Ammon's horn (tissue), 1 donor: ENCODE measurements around the gene LAPTM4A.
"Not testable (repeated sequence)": the region's sequence is repeated elsewhere in the genome, so short reads cannot be mapped to it uniquely, and the experiment has no call there.

Source experiments
- DNase-seq: peaks from one replicate; pipeline ENCODE4 v3.0.0-alpha.2; 2016; ENCODE audit warnings: low spot score

LAPTM4A gene

DNA sequence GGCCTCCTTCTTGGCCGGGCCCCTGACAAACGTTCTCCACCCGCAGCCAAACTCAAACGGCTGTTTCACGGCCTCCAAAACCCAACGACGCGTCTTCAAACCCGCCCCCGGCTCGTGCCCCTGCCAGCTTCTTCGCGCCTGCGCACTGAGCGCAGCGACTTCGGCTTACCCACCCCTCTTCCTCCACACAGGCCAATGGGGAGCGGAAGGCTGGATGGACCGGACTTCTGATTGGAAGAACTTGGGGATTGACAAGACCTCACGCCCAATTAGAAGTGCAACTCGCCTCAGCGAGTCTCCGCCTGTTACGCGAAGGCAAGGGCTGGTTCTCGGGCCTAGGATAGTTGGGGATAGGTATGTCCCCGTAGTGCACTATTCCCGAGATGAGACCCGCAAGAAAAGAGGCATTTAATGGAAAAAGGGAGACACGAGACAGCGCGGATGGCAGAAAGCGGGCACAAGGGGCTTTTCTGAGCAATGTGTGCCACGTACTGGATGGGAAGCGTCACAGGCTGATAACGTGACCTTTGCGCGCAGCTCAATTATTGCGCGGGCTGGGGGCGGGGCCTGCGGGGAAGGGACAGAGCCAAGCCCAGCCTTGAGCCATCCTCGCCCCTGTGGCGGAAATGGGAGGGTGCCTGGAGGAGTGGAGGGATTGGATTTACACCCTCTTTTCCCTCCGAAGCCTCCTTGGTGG lies at the start of gene LAPTM4A:
TSS of gene LAPTM4A (minus strand) at position 97 of the 697 bp plus-strand sequence. CDS start 108 bp downstream, outside the sequence.
- peak; percentile 99 for DNase-seq

DNA sequence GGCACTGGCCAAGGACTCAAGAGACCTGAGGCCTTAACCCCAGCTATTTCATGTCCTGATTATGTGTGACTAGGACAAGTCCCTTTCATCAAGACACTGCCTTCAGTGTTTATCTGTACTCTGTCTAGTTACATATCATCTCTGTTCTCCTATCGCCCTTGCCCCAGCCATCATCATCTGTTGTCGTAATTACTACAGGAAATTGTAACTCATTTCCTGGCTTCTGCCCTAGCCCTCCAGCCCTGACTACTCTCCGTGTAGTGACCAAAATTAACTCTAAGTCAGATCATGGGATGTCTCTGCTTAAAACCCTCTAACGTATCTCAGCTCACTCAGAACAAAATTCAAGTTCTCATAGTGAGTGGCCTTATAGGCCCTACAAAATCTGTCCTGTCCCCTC lies 49.3 kb upstream of the LAPTM4A start:
- DNase-seq, result no peak

DNA sequence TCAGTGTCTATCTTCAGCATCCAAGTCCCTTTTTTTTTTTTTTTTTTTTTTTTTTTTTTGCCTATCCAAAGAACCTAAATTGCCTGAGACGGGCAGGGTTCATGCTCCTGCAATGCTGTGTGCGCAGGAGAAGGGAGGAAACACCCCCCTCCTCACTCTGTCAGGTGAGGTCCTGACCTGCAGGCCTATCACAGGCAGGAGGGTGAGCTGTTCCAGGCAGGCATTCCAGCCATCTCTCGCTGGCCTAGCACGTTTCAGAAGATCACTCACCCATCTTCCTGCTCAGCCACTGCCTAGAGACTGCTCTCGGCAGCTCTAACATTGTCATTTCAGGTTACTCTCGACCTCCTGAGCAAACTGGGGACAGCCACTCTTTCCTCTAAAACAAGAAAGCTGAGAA lies 48.4 kb upstream of the LAPTM4A start:
- no peak for DNase-seq

DNA sequence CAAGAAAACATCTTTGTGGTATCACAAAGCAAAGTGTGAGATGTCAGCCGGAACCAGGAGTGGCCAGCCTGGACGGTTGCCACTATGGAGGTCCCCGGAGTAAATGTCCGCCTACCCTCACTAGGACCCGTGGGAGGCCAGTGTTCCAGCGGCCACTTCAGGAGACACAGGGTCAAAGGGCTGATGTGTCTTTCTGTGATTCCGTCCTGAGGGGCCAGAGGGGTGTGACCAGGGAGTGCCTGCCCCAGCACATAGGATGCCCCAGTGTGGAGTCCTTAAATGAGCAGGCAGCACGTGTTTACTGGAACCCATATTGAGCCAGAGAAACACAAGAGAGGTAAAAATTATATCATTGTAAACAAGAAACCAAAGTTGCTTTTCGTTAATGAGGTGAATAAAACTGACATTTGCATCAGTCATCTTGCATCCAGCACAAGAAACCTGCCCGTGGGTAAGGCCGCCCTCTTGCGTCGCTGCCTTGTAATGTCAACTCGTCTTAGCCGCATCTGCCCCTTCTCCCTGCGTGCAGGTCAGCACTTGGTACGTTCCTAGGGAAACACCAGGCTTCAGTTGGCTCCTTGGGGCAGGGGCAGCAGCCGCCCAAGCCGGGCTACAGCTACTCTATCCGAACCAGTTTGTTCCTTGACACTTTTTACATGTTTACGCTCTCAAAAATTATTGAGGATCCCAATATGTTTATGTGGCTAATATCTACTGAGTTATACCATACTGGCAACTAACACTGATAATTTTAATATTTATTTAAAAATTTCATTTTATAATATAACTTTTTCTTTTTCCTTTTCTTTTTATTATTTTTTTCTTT lies 46.7 kb upstream of the LAPTM4A start:
- DNase-seq, result peak; percentile 93

DNA sequence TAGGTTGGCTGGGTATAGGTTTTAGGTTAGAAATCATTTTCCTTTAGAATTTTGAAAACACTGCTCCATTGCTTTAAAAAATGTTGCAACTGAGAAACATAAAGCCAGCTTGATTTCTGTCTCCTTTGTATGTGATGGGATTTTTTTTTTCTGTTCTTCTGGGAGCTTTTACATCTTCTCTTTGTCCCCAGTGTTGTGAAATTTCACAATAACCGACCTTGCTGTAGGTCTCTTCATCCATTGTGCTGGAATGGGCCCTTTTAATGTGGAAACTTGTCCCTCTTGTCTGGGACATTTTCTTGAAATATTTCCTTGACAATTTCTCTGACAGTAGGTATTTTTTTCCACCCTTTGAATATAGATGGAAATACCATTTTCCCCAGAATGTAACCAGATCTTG lies 44.0 kb upstream of the LAPTM4A start:
- DNase-seq, result no peak

DNA sequence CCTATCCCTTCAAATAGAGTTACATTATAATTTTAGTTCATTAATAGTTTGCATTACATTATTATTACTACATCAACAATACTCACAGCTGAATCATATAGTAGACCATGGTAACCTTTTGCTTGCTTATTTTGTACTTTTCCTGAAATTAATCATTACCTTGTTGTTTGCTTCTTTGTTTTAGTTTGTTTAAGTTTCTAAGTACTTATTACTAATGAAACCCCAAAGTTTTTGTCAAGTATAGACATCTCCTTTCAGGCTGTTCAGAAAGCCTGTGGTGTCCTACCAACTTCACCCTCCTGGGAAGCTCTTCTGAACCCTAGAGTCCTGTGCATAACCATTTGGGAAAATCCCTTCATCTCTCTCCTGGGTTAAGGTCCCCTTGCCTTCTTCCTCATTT lies 43.5 kb upstream of the LAPTM4A start:
- DNase-seq, result no peak

DNA sequence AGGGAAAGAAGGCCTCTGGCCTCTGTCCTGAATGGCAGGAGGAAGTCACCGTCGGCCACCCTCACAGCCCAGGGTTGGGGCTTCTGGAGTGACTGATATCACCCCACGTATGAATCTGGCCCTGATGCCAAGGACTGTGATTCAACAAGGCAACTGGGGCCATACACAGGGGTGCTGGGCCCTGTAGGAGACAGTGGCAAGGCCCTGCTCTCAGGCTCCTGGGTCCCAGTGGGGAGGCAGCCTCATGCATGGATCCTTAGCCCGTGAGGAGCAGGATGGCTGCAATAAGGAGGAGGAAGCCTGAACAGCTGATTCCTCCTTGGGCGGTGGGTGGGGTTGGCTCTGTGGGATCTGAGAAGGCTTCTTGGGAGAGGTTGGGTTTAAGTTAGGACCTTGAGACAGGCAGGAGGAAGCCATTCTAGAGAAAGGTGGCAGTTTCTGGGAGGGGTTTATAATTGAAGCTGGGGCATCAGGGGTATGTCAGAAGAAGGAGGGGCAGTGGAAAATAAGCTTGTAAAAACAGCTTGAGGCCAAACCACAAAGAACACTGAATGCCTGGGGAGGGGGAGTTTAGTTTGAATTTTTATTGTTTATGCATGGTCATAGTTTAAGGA lies 42.8 kb upstream of the LAPTM4A start:
- DNase-seq, result no peak

DNA sequence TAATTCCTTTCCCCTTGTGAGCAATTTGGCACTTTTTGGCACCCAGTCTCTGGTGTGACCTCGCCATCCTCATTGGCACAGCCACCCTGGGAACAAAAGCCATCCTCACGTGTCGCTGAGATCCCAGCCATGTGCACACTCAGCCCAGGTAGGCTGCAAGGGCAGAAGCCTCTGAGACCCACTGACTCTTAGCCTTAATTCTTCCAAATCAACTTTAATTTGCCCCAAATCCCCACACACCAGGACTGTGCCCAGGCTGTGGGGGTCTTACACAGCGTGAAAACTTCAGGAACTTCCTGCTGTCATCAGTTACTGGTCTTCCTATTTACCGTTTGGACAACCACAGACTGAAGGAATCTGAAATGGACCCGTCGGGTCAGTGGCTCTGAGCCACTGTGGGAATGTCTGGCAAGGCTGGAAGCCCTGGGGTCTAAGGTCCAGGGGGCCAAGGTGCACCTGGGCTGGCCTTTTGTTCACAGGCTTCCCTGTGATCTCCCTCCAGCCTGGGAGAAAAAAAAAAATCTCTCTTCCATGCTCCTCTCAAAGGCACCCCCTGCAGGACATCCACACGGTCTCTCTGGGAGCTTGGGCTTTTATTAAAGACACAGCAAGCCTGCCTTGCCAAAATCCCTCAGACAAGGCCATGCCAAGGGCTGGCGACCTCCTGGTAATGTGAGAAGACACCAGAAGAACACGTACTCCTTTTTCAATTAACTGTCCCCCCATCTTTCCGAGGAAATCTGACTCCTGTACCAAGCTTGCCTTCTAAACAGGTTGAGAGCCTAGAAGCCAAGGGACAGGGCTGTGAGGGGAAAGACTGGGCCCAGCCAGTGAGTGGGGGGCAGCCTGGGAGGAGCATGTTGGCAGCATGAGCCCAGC lies 42.1 kb upstream of the LAPTM4A start:
- peak; percentile 40 for DNase-seq

DNA sequence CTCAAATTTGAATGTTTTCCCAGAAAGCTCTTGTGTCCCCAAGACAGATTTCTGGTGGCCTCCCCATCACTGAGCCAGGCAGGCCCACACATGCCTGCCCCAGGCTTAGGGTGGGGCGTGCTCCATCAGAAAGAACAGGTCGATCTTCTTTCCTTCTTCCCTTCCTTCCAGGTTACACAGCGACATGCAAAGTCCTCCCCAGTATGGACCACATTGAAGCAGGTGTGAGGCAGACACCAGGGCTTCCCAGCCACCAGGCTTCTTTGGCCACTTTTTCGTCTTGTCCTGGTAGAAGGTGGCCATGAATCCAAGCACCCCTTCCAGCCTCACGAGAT lies 41.4 kb upstream of the LAPTM4A start:
- no peak for DNase-seq

DNA sequence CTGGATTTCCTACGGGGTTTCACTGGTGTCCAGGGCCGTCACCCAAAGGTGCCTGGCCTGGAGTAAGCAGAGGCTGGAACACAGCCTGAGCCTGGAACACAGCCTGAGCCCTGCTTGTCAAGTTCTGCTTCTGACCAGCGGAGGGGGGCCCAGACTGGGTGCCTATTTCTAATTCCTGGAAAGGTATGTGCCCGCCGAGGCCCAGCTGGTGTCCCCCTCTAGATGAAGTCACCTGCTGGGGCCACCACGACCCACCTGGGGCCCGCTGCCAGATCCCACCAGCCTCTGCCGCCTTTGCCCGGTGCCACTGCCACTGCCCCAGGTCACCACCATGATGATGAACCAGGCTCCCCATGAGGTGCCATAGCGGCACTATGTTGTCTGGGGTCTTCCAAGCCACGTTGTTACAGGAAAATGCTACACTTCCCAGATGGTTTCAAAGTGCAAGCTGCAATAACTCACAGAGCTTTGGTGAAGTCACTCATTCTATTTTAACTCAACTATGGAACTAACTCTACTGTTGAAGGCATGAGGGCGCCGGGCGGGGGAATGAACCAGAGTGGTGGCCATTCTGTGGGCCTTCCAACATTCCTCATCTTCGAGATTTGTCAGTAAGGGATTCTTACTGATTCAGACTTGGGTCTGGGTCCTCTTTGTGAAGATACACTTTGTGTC lies 40.9 kb upstream of the LAPTM4A start:
- DNase-seq, result no peak

DNA sequence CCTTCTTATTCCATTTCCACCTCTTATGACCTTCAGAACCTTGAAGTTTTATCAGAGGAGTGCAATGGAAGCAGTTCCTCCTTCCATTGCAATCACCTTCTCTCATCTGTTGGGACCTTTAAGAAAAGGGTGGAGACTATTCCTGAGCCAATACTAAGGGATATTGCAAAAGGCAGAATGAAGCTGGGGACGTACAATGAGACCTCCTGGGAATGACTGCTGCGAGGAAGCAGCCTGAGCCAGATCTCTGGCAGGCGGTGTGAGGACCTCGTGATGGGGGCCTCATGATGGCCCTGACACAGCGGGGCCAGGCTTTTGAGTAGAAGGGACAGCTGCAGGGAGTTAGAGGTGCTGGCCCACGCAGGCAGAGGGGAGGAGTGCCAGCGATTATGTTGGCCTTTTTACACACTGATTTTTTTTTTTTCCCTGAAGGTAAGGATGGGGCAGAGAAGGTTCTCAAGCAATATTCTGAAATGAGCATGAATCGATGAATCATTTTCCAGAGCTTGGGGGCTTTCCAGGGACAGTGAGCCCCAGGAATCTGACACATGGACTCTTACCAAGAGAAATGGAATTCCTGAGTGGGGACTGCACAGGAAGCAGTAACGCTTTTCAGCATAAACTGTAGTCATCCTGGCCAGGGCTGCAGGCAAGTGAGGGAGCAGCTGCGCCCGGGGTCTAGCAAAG lies 40.0 kb upstream of the LAPTM4A start:
- DNase-seq, result no peak

DNA sequence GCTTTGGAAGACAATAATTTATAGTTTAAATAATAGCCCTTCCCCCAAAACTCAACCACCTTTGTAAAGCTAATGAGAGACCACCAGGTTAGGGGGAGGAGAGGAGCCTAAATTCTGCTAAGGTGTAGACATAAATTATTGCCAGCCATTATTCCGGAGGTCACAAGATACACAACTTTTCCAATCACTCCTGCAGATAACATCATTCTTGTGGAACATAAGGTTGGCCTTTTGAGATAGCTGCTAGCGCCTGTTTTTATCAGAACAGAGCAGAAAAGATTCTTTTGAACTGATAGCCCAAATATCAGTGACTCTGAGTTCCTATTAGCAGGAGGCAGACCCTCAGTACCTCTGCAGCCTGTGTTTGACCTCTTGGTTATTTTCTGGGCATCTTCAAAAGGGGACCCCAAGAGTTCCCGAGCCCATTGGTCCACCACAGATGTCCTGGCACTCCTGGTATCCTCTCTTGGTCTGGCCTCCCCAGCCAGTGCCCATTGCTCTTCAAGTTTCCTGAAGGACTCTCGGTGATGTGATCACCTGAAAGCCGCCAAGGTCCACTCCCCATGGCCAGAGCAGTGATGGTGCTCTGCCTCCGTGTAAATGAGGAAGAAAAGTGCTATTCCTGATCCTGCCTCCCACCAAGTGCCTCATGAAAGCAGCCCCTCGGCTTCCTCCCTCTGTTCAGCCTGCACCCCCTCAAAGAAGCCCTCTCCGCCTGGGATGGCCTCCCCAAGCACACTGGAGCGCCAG lies 38.5 kb upstream of the LAPTM4A start:
- DNase-seq, result no peak

DNA sequence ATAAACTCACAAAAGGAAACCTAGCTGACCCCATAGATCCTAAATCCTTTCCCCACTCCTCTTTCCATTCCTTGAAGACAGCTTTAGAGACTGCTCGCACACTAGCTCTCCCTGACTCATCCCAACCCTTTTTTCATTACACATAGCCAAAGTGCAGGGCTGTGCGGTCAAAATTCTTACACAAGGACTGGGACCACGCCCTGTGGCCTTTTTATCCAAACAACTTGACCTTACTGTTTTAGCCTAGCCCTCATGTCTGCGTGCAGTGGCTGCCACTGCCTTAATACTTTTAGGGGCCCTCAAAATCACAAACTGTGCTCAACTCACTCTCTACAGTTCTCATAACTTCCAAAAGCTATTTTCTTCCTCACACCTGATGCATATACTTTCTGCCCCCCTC lies 34.5 kb upstream of the LAPTM4A start:
- not testable (repeated sequence) for DNase-seq

DNA sequence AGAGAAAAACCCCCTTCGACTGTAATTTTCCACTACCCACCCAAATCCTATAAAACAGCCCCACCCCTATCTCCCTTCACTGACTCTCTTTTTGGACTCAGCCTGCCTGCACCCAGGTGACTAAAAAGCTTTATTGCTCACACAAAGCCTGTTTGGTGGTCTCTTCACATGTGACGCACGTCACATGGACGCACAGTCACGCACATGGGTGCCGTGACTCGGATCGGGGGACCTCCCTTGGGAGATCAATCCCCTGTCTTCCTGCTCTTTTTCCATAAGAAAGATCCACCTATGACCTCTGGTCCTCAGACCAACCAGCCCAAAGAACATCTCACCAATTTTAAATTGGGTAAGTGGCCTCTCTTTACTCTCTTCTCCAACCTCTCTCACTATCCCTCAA lies 31.4 kb upstream of the LAPTM4A start:
- DNase-seq, result not testable (repeated sequence)

DNA sequence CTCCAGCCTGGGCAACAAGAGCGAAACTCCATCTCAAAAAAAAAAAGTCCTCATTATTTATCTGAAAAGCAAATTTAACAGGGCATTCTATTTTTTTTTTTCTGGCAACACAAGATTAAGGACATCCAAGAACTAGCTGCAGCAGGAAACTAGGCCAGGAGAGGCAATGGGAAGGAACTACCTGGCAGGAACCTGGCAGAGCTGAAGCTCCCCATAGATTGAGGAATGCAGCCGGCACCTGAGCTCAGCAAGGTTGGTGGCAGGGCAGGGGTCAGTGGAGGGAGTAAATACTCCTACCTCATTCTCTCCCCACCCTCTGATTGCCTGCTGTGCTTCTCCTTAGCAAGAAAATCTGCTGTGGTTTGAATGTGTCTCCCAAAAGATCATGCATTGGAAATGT lies 30.4 kb upstream of the LAPTM4A start:
- DNase-seq, result no peak

DNA sequence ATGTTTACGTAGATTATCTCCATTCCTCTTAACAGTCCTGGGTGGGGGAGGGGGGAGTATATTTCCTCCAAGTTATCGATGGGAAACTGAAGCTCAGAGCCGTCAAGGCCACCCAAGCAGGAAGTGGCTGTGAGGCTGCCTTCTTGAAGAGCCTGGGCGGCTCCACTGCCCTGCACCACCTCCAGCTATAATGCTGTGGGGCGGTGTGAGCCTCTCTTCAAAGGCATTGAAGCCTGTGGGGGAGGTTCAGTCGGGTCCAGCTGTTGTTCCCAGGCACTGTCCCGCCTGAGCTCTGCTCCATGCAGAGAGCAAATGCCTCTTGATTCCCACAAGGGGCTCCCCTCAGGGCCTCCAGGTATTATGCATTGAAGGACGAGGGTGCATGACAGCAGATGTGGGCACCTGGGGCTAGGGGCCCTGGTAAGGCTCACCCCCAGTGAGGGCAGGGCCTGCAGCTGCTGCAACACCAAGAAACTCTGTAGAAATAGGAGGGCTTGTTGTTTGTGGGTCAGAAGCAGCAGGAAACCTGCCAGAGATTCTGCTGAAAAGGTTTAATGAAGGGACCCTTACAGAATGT lies 29.5 kb upstream of the LAPTM4A start:
- no peak for DNase-seq

DNA sequence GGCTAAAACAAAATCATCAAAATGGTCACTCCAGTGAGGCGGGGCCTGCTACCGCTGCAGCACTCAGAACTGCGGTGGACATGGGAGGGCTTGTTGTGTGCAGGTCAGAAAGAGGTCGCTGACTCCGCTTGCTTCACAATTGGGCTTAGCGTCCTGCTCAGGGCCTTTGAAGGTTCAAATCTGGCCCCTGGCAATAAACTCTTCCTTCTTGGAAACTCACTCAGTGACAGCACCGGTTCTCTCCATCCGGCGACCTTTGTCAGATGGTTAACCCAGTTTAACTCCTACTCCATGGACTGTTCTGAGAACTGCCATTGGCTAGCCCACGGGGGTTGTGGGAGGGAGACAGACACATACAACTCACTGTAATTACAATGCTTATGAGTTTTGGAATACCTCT lies 29.0 kb upstream of the LAPTM4A start:
- DNase-seq, result no peak

DNA sequence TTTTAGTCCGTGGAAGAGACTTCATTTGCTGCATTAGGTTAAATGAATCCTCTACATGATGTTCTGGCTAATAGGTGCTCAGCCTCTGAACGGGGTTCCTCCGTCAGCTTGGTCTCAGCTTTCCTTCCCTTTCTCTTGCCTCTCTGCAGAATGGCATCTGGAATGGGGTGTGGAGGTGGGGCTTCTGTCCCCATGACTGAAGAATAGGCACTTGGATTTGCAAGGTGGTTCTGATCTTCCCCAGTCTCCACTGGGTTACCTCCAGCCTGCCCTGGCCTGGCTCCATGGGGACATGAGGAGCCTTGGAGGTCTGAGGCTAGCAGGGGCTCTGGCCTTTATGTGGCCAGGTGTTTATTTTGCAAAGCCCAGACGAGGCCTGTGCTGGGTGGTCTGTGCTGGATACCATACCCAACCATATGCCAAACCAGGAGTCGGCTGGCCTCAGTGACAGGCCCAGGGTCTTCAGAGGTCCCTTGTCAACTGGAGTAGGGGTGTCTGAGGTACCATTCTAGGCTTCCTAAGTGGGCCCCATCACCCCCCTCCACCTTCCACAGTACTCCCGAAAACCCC lies 28.2 kb upstream of the LAPTM4A start:
- no peak for DNase-seq

DNA sequence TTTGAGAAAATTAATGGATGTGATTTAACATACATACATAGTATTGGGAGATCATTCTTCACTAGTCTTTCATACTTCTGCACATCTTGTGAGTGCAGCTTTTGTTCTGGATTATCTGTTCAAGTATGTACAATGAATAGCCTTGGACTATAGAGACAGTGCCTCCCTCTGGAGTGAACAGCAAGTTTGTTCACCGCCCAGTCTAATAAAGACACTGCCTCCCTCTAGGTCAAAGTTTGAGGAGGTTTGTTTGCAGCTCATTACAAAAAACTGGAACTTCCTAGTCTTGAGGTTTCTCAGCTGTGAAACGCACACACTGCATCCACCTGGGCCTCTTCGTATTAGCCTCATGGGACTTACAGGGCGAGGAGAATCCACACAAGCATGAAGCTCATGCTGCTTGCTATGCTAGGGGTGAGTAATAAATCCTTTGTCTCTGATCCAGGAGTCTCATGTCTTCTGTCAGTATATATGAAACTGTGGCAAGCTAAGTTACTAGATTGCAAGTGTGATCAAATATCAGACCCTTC lies 26.0 kb upstream of the LAPTM4A start:
- DNase-seq, result no peak
